Endothelial cell of umbilical vein (primary cell): ENCODE data around the gene PLAA. TPM values are rescaled to one million over a fixed set of nuclear protein-coding genes. Genes with fewer than 3 reads are reported as not detected.

Experiments used
- BruUV-seq: library from RNA; stranded (reverse); fragments of 400-500 nt; replicated peaks from 2 replicates; lab custom pipeline; 2021; lab: Mats Ljungman, UMichigan
- CTCF ChIA-PET: fragments of 300-600, 350-600 bp; sonication (Branson Sonifier 250); formaldehyde crosslinking; loops from one replicate; lab custom pipeline; 2021; ENCODE audit warnings: antibody characterized with exemption, inconsistent platforms; lab: Charles Lee
- POLR2A ChIA-PET: fragments of 300-600, 350-600 bp; sonication (Branson Sonifier 250); formaldehyde crosslinking; loops from one replicate; lab custom pipeline; 2021; ENCODE audit warnings: antibody characterized with exemption, inconsistent platforms; lab: Charles Lee
- DNase-seq: peaks from one replicate; pipeline ENCODE4 v3.0.0-alpha.2; 2011; ENCODE audit warnings: low read depth, low spot score
- FAIRE-seq: peaks from 2 replicates; lab custom pipeline; 2011; peaks lifted over from hg19 to GRCh38; lab: Jason Lieb, UNC
- H2AFZ ChIP-seq: 2 replicates; pipeline ENCODE4 v1.6.0; 2012; ENCODE audit warnings: low read depth, low read length, control low read depth, inconsistent platforms
- H3K27ac ChIP-seq: 2 replicates; pipeline ENCODE4 v1.5.1; 2011; ENCODE audit warnings: low read depth, mild to moderate bottlenecking, control low read depth, low read length, moderate library complexity; ENCODE audit not compliant: insufficient read depth
- H3K27me3 ChIP-seq, 2 experiments: 2 replicates each; pipeline versions ENCODE4 v1.6.0 to v1.6.1; 2011; ENCODE audit warnings: low read length in 2 of 2, mixed read lengths in 1 of 2; ENCODE audit not compliant: control insufficient read depth in 2 of 2, insufficient read depth in 2 of 2
- H3K36me3 ChIP-seq, 2 experiments: 2 replicates in 1 of 2; 3 replicates in 1 of 2; pipeline ENCODE4 v1.5.1; 2011; ENCODE audit warnings: low read length in 2 of 2, mild to moderate bottlenecking in 1 of 2, moderate library complexity in 1 of 2; ENCODE audit not compliant: control insufficient read depth in 2 of 2, insufficient read depth in 2 of 2; ENCODE audit errors: extremely low read depth in 1 of 2
- H3K4me1 ChIP-seq: 3 replicates; pipeline ENCODE4 v1.5.1; 2011; ENCODE audit warnings: mild to moderate bottlenecking, low read length; ENCODE audit not compliant: control insufficient read depth, insufficient read depth; ENCODE audit errors: extremely low read depth
- H3K4me2 ChIP-seq: 2 replicates; pipeline ENCODE4 v1.6.1; 2011; ENCODE audit warnings: low read length, control low read depth, mixed read lengths; ENCODE audit not compliant: insufficient read depth
- H3K4me3 ChIP-seq, 3 experiments: fragments of 200-600 bp in 1 of 3; sonication (generic), shearing (Covaris generic) in 1 of 3; replicated peaks in 1 of 3; 2 replicates each; pipeline ENCODE4 v1.5.1; 2011 to 2016; ENCODE audit warnings: control low read depth in 3 of 3, low read length in 3 of 3, mild to moderate bottlenecking in 2 of 3, inconsistent platforms in 1 of 3, low read depth in 1 of 3, moderate library complexity in 1 of 3; ENCODE audit not compliant: insufficient read depth in 1 of 3
- H3K79me2 ChIP-seq: 2 replicates; pipeline ENCODE4 v1.6.0; 2012; ENCODE audit warnings: low read length, inconsistent platforms; ENCODE audit not compliant: control insufficient read depth, insufficient read depth
- H3K9ac ChIP-seq: replicated peaks from 2 replicates; pipeline ENCODE3; 2011; ENCODE audit warnings: low read length, control low read depth; ENCODE audit not compliant: insufficient read depth; ENCODE audit errors: extremely low read depth
- H3K9me1 ChIP-seq: replicated peaks from 3 replicates; pipeline ENCODE4 v1.6.0; 2011; ENCODE audit warnings: mild to moderate bottlenecking, low read length; ENCODE audit not compliant: control insufficient read depth, insufficient read depth; ENCODE audit errors: extremely low read depth
- H3K9me3 ChIP-seq: replicated peaks from 2 replicates; pipeline ENCODE4 v1.5.1; 2012; ENCODE audit warnings: low read length, inconsistent platforms; ENCODE audit not compliant: control insufficient read depth, insufficient read depth
- H4K20me1 ChIP-seq: replicated peaks from 2 replicates; pipeline ENCODE3; 2011; ENCODE audit warnings: mild to moderate bottlenecking, low read length; ENCODE audit not compliant: control insufficient read depth, insufficient read depth; ENCODE audit errors: extremely low read depth
- EZH2 ChIP-seq: IDR thresholded peaks from 2 replicates; pipeline ENCODE4 v1.6.1; 2012; ENCODE audit warnings: borderline replicate concordance, low read depth, mild to moderate bottlenecking, moderate library complexity, low read length, inconsistent platforms; ENCODE audit not compliant: severe bottlenecking
- FOS ChIP-seq: IDR thresholded peaks from 2 replicates; pipeline ENCODE4 v1.6.1; 2011; ENCODE audit warnings: mild to moderate bottlenecking, low read length, moderate library complexity, borderline replicate concordance; ENCODE audit not compliant: insufficient read depth
- GATA2 ChIP-seq: IDR thresholded peaks from 2 replicates; pipeline ENCODE4 v1.7.0; 2011; ENCODE audit warnings: low read depth, mild to moderate bottlenecking, moderate library complexity, mixed read lengths, low read length; ENCODE audit not compliant: insufficient read length, insufficient read depth
- JUN ChIP-seq: IDR thresholded peaks from 2 replicates; pipeline ENCODE4 v1.6.1; 2011; ENCODE audit warnings: borderline replicate concordance, low read depth; ENCODE audit not compliant: insufficient read length, insufficient read depth
- POLR2A ChIP-seq: IDR thresholded peaks from 2 replicates; pipeline ENCODE4 v1.6.1; 2012; ENCODE audit warnings: low read depth, mild to moderate bottlenecking, control low read depth, low read length
- POLR2AphosphoS5 ChIP-seq: IDR thresholded peaks from 2 replicates; pipeline ENCODE4 v1.6.1; 2012; ENCODE audit warnings: low read depth, mild to moderate bottlenecking, control low read depth, low read length, moderate library complexity; ENCODE audit not compliant: insufficient read depth
- dilution Hi-C: fragments of 300-500 bp; cut with MboI; formaldehyde crosslinking; loops from one replicate; pipeline ENCODE4 v1.15.0; 2019; ENCODE audit warnings: low sequenced_read_pairs; ENCODE audit not compliant: extremely low pct_ligation_motif_present
- intact Hi-C: fragments of 100-400 bp; cut with micrococcal nuclease; formaldehyde crosslinking; loops from one replicate; pipeline ENCODE4 v1.10.0; 2022
- polyA plus RNA-seq, 4 experiments: library from polyadenylated mRNA; depleted of rRNA in 3 of 4; stranded (reverse) in 3 of 4; unstranded in 1 of 4; fragments of >200 nt; gene quantifications; 2 replicates each; pipeline versions ENCODE4 v1.2.1 to v1.2.3, GENCODE V29; 2011 to 2012; ENCODE audit warnings: missing spikeins in 1 of 4
- total RNA-seq: library from RNA; stranded (reverse); gene quantifications from 2 replicates; pipeline ENCODE4 v1.2.3, GENCODE V29; 2021

Gene PLAA
- total and polyA plus RNA-seq, 2 donors (not counting 3 experiments of a cell fraction or from before 2014, with no cell fraction given): 15.6 to 36.9 TPM

GRCh38 chr9:26983340-26983739, 36.3 kb upstream of the PLAA start:
- Histone ChIP-seq H3K27me3 (no peaks in the 10 kb centered on the region), H4K20me1 (no peaks in the 10 kb centered on the region), H3K79me2 (no peaks in the 10 kb centered on the region), H3K36me3 (no peaks in the 10 kb centered on the region), H2AFZ (no peak overlapping the region), H3K9ac (no peak overlapping the region), H3K4me2 (no peak overlapping the region), H3K9me1 (no peaks in the 10 kb centered on the region), H3K4me1 (no peaks in the 10 kb centered on the region), H3K27ac (no peak overlapping the region), H3K4me3 (no peak overlapping the region), H3K9me3 (no peaks in the 10 kb centered on the region)
- no peak for DNase-seq
- no TSS peak for BruUV-seq
- ChIA-PET POLR2A (no interaction called here), CTCF (interaction anchor here (0.7 kb wide), 1 partner anchor 206 kb away, joined by 3 read pairs; no protein-coding TSS in a partner anchor)
- intact Hi-C loops: no loop called here
- no peak for FAIRE-seq
- TF ChIP-seq JUN (no peak), FOS (no peak), POLR2A (no peak), EZH2 (no peak), POLR2AphosphoS5 (no peak), GATA2 (no peak)
- dilution Hi-C loops: no loop called here
